RWPE2 (cell line): ENCODE results near the gene CRELD1.

Source experiments
- ATAC-seq: fragments of 200-7000 bp; cut with Tn5 transposase; 3 replicates; pipeline ENCODE4 v1.9.1; 2021; ENCODE audit warnings: low read depth
- DNase-seq: peaks from one replicate; pipeline ENCODE4 v3.0.0-alpha.2; 2020; ENCODE audit warnings: low spot score
- H3K27ac ChIP-seq: fragments of 450-650 bp; 2 replicates; pipeline ENCODE4 v1.5.1; 2017; ENCODE audit warnings: mild to moderate bottlenecking; ENCODE audit not compliant: poor library complexity, severe bottlenecking
- H3K27me3 ChIP-seq: fragments of 250-450 bp; sonication (Bioruptor Pico); 2 replicates; pipeline ENCODE4 v1.5.1; 2021; ENCODE audit warnings: mild to moderate bottlenecking, moderate library complexity; ENCODE audit not compliant: insufficient read depth, poor library complexity, severe bottlenecking
- H3K36me3 ChIP-seq: fragments of 250-450 bp; sonication (Bioruptor Pico); 2 replicates; pipeline ENCODE4 v1.5.1; 2020; ENCODE audit warnings: low read depth, mild to moderate bottlenecking, moderate library complexity
- H3K4me1 ChIP-seq: fragments of 250-450 bp; sonication (Bioruptor Pico); 2 replicates; pipeline ENCODE4 v1.5.1; 2021; ENCODE audit warnings: mild to moderate bottlenecking, moderate library complexity; ENCODE audit not compliant: insufficient read depth, poor library complexity, severe bottlenecking
- H3K4me3 ChIP-seq: fragments of 250-450 bp; sonication (Bioruptor Pico); 2 replicates; pipeline ENCODE4 v1.5.1; 2021; ENCODE audit warnings: mild to moderate bottlenecking, moderate library complexity; ENCODE audit not compliant: severe bottlenecking
- H3K9me3 ChIP-seq: fragments of 250-450 bp; sonication (Bioruptor Pico); 2 replicates; pipeline ENCODE4 v1.5.1; 2021; ENCODE audit warnings: mild to moderate bottlenecking, moderate library complexity; ENCODE audit not compliant: severe bottlenecking
- TF ChIP-seq, protein P1 (sequence below): fragments of 450-650 bp; IDR thresholded peaks from one replicate; pipeline ENCODE4 v1.5.1; 2017; ENCODE audit warnings: mild to moderate bottlenecking, moderate library complexity; ENCODE audit not compliant: poor library complexity, severe bottlenecking

Gene CRELD1

GRCh38 chr3:9947025-9947995, 13.7 kb downstream of the CRELD1 start:
- peak; percentile 74 for ATAC-seq
- DNase-seq, result peak; percentile 78

GRCh38 chr3:9948586-9948985, 15.0 kb downstream of the CRELD1 start:
- Histone ChIP-seq H3K36me3 (0 out of 2 replicates have a peak, but pooled peaks cover 5% of the 10 kb centered on the region), H3K4me3 (no peak overlapping the region), H3K27me3 (no peaks in the 10 kb centered on the region), H3K4me1 (no peaks in the 10 kb centered on the region), H3K27ac (no peak overlapping the region), H3K9me3 (no peaks in the 10 kb centered on the region)
- no peak for ATAC-seq
- DNase-seq, result peak; percentile 30
- TF ChIP-seq, protein P1, sequence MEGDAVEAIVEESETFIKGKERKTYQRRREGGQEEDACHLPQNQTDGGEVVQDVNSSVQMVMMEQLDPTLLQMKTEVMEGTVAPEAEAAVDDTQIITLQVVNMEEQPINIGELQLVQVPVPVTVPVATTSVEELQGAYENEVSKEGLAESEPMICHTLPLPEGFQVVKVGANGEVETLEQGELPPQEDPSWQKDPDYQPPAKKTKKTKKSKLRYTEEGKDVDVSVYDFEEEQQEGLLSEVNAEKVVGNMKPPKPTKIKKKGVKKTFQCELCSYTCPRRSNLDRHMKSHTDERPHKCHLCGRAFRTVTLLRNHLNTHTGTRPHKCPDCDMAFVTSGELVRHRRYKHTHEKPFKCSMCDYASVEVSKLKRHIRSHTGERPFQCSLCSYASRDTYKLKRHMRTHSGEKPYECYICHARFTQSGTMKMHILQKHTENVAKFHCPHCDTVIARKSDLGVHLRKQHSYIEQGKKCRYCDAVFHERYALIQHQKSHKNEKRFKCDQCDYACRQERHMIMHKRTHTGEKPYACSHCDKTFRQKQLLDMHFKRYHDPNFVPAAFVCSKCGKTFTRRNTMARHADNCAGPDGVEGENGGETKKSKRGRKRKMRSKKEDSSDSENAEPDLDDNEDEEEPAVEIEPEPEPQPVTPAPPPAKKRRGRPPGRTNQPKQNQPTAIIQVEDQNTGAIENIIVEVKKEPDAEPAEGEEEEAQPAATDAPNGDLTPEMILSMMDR, result no peak

More at GRCh38 chr3:9947025-9947995, 13.7 kb downstream of the CRELD1 start:
- Histone ChIP-seq H3K9me3 (no peaks in the 10 kb centered on the region), H3K4me3 (peak overlapping the region; percentile 42), H3K27me3 (no peaks in the 10 kb centered on the region), H3K36me3 (0 out of 2 replicates have a peak, but pooled peaks cover 5% of the 10 kb centered on the region), H3K4me1 (no peaks in the 10 kb centered on the region), H3K27ac (peak overlapping the region; percentile 61)
- TF ChIP-seq, protein P1, result peak; percentile 67

- Histone ChIP-seq H3K4me3 (no peak overlapping the region), H3K27ac (no peak overlapping the region), H3K4me1 (no peaks in the 10 kb centered on the region), H3K9me3 (no peaks in the 10 kb centered on the region), H3K36me3 (0 out of 2 replicates have a peak, but pooled peaks cover 5% of the 10 kb centered on the region), H3K27me3 (no peaks in the 10 kb centered on the region)
- TF ChIP-seq, protein P1, result no peak
- peak; percentile 54 for DNase-seq
- no peak for ATAC-seq
These were observed 15.5 kb downstream of the CRELD1 start for GRCh38 chr3:9949115-9949514.

GRCh38 chr3:9949626-9950025, 16.0 kb downstream of the CRELD1 start:
- DNase-seq, result no peak
- Histone ChIP-seq H3K36me3 (0 out of 2 replicates have a peak, but pooled peaks cover 5% of the 10 kb centered on the region), H3K4me1 (peaks cover 1% of the 10 kb centered on the region), H3K4me3 (no peak overlapping the region), H3K27ac (no peak overlapping the region), H3K27me3 (no peaks in the 10 kb centered on the region), H3K9me3 (no peaks in the 10 kb centered on the region)
- no peak for ATAC-seq
- TF ChIP-seq, protein P1, result no peak
